Stimulated activated CD8-positive, alpha-beta memory T cell treated with anti-CD3 and anti-CD28 coated beads, Interleukin-4, amount 100 ng/mL, for 24 hours (primary cell): Measurements from ENCODE around the gene GINS3.

Experiments
- DNase-seq: peaks from one replicate; pipeline ENCODE4 v3.0.0-alpha.2; 2020; ENCODE audit warnings: low read depth

Gene GINS3

DNA sequence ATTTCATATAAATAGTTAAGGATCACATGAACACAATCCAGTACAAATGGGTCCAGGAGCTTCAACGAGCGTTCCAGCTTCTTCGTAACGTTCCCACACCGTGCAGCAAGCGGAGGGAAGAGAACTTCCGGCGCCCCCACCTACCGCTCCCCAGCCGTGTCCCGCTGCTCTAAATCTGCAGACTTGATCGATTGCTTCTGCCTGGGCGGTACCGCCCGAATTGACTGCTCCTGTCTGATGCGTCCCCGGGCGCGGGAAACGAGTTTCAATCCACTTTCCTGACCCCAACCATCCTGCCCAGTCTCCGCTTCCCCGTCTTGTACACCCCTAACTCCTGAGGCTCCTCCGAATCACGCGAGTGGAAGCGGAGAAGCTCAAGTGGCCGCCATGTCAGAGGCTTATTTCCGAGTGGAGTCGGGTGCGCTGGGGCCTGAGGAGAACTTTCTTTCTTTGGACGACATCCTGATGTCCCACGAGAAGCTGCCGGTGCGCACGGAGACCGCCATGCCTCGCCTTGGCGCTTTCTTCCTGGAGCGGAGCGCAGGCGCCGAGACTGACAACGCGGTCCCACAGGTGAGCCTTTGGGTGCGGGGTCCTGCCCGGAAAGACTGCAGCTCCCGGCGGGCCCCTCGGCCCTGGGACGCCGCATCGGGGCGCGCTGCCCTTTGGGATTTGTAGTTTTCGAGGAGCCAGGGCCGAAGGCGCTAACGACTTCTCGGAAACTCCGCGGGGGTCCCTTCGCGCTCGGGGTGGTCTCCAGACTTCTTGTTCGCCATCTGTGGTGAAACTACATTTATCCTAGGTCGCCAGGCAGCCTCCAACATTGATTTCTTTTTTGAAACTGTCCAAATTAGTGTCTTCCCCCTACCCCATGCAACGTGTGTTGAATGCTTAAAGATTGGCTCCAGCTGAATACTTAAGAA lies at the start of gene GINS3:
TSS of gene GINS3 (plus strand) at position 257 of the 923 bp plus-strand sequence. CDS start at position 388, 131 bp downstream.
- DNase-seq = peak; percentile 80

DNA sequence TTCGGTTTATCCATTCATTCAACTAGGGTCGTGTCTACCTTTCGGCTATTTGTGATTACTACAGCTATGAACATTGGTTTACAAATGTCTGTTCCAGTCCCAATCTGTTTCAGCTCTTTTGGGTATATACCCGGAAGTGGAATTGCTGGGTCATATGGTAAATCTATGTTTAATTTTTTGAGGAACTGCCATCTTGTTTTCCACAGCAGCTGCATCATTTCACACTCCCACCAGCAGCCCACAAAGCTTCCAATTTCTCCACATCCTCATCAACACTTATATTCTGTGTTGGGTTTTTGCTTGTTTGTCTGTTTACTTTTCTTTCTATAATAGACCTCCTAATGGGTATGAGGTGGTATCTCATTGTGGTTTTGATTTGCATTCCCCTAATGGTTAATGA lies 48.7 kb upstream of the GINS3 start:
- DNase-seq = no peak

DNA sequence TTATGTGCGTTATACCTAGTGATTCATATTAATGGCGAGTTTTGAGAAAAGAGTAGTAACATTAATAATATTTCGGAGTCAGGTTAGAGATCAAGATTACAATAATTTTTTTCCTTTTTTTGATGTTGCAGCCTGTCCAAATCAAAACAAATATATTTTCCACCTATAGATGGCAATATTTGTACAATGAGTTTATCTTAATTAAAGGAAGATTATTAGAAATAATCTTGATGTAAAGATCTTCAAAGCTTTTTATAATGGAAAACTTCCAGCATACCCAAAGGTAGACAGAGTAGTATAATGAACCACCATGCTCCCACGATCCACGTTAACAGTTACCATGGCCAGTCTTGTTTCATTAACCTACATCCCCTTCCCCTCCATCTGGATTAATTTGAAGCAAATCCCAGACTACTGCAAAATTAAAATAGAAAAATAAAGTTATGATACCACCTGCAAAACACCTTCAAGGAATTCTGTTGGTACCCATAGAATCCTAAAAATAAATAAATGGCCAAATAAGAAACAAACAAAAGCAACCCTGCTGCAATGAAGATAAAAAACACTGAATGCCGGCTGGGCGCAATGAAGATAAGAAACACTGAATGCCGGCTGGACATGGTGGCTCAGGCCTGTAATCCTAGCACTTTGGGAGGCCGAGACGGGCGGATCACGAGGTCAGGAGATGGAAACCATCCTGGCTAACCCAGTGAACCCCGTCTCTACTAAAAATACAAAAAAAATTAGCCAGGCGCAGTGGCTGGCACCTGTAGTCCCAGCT lies 46.5 kb upstream of the GINS3 start:
- DNase-seq = no peak

DNA sequence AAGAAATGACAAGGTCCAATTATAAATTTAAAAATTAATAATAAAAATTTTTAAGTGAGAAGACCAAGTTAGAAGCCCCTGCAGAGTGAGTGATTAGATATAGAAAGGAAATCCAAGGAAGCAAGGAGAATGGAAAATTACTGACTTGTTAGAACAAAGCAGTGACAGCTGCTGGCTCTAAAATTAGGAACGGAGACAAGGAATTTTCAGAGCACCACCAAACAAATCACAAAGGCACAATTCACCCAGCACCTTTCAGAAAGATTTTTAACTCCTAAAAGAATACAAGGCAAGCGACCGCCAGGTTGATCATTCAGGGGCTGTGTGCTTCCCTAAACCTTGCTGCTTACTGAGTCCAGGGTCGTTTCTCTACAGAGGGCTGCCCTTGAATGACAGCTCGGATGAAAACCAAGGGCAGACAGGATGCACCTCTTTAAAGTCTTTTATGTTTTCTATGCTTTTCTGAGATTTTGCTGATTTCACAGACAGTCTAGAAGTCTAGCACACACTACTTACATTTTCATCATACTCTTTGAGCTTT lies 45.4 kb upstream of the GINS3 start:
- no peak for DNase-seq

DNA sequence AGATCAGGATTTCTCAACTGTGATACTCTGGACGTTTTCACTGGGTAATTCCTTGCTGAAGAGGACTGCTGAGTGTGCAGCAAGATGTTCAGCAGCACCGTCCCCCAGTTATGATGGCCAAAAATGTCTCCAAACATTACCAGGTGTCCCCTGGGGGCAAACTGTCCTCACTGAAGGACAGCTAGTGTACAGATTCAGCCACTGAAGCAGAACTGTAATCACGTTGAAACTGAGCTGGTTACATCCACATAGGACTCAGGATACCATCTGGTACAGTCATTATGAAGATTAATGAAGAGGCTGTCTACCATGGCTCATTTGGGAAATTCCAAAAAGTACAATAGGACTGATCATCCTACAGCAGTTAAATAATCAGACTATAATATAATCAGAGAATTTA lies 43.3 kb upstream of the GINS3 start:
- DNase-seq = no peak

DNA sequence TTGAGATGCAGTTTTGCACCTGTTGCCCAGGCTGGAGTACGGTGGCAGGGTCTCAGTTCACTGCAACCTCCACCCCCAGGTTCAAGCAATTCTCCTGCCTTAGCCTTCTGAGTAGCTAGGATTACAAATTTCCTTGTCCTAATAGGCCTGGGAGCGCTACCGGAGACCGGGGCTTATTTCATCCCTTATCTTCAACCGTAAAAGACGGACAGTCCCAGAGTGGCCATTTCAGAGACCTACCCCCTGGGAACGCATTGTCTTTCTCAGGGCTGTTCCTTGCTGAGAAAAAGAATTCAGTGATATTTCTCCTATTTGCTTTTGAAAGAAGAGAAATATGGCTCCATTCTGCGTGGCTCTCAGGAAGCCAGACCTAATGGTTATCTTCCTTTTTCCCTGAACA lies 39.6 kb upstream of the GINS3 start:
- no peak for DNase-seq

DNA sequence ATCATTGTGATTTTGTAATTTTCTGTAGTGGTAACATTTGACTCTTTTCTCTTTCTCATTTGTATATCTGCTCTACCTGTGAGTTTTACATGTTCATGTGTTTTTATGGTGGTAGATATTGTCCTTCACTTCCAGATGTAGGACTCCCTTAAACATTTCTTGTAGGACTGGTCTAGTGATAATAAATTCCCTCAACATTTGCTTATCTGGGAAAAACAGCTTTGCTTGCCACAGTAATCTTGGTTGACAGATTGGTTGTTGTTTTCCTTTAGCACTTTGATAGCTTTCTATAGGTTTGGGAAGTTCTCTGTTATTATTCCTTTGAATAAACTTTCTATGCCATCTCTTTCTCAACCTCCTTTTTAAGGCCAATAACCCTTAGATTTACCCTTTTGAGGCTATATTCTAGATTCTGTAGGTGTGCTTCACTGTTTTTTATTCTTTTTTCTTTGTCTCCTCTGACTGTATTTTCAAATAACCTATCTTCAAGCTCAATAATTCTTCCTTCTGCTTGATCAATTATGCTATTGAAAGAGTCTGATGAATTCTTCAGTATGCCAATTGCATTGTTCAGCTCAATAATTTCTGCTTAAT lies 32.1 kb upstream of the GINS3 start:
- no peak for DNase-seq

DNA sequence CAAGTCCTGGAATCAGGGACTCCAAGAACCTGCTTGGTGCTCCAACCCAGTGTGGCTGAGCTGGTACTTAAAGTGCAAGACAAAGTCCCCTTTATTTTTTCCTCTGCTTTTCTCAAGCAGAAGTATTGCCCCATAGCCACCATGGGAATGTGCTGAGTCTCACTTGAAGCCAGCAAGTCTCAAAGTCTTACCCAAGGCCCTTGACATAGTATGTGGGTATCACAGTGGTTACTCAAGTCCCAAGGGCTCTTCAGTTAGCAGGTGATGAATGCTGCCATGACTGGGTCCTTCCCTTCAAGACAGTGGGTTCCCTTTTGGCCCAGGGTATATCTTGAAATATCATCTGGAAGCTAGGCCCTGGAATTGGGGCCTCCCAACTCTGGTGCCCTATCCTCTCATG lies 30.5 kb upstream of the GINS3 start:
- no peak for DNase-seq

DNA sequence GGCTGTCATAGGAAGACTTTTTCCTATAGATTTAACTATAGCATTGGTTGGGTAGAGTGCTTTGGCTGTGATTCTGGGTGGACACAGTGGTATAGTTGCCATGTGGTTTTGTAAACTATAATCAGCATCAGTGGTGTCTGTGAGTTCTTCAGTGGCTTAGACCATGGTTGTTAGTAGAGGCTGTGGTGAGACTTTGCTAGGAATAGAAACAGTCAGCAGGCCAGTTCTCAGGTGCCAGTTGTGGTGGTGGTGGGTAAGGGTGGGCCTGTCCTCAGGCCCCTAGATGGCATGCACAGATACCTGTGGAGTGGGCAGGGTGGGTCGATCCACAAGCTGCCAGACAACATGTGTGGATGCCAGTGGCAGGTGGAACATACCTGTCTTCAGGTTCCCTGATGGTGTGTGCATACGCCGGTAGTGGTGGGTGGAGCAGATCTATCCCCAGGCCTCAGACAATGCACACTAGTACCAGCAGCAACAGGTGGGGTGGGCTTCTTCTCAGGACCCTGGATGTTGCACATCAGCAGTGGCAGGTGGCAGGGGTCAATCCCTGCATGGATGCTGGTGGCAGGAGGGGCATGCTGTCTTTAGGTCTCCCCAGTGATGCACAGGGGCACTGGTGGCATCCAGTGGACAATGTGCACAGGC lies 28.4 kb upstream of the GINS3 start:
- DNase-seq = no peak

DNA sequence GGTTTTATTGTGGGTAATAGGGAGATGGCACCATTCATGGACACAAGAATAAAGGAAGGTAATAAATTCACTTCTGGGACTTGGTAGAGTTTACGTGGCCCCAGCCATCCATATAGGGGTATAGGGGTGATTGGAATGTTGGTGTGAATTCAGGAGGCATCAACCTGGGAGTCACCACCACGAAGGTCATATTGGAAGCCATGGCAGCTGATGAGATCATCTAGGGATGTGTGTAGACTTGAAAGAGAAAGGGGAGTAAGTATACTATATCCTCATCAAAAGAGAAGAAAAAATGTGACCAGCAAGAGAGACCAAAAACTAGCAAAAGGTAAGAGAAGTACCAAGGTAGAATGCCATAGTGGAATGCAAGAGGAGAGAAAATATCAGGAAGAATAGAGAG lies 26.6 kb upstream of the GINS3 start:
- DNase-seq = no peak

DNA sequence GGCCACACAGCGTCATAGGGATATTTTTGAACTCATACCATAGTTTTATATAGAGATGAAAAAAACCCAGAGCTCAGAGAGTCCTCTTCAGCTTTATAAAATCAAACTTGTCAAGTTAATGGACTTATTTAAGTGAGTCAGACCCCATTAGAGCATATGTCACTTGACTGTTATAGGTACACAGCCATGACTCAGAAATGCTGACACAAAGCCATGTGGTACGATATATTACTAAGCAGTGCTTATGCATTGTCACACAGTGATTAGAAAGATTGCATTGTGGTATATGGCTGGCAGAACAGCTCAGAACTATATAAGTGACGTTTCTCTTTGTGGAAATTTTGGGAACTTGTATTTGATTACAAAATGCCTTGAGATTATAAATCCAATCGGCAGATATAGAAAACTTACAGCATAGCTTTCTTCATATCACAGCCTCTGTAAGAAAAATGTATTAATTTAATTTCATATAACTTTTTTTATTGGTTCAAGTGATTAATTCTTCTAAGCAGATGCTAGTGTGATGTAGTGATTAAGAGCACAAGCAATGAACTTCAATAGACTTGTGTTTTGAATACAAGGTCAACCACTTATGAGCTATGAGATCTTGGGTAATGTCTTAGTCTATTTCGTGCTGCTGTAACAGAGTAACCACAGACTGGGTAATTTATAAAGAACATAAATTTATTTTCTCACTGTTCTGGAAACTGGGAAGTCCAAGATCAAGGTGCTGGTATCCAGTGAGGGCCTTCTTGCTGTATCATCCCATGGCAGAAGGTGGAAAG lies 25.8 kb upstream of the GINS3 start:
- no peak for DNase-seq

DNA sequence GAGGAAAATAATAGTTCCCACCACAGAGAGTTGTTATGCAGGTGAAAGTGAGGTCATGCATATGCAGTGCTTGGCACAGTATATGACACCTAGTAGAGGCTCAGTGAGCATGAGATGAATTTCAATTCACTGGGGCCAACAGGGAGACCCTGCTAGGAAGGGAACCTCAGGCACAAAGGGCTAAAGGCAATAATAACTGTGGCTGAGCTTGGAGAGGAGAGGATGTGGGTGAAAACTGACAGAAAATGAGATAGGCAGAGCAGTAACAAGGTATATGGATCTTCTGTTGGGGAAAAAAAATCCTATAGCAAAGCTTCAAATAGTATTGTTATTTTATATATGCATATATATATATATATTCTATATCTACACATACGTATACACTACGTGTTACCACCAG lies 25.0 kb upstream of the GINS3 start:
- no peak for DNase-seq

DNA sequence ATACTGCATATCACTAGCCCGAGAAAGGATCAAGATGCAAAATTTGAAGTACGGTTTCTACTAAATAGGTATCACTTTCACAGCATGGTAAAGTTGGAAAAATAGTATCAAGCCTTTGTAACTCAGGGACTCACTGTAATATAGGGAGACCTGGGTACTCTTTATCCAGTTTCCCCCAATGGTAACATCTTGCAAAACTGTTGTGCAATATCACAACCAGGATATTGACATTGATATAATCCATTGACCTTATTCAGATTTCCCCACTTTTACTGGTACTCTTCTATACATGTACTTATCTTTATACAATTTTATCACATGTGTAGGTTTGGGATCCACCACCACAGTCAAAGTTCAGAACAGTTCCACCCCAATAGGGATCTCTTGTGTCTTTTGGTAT lies 20.4 kb upstream of the GINS3 start:
- no peak for DNase-seq

DNA sequence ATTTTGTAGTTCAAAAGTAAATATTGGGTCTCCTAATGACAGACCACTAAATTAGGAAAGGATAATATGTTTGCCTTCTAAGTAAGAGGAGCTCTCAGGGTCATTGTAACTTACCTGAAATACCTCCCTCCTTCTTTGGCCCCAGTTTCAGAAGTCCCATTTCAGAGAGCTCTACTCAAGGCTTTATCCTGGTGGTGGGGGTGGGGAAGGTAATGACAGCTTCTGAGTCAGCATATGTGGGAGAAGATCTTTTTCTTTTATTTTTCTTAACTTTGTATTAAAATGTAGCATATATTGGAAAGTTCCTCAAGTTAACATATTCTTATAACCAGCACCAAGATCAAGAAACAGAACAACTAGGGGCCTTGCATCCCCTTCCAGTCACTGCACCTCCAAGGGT lies 16.9 kb upstream of the GINS3 start:
- no peak for DNase-seq

DNA sequence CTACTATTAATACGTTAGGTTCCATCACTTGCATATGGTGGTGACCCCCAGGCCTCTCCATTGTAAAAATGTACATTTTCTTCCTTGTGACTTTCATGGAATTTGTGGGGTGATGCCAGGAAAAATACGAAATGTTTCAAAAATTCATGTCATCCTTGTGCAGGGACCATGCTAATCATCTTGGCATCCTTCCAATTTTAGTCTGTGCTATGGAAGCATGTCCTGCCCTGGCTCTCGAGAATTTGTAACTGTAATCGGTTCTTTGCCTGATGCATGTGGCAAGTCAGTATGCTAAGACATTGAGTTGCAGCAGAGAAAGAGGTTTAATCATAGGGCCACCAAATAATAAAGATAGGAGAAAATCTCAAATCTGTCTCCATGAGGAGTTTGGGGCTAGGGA lies 14.3 kb upstream of the GINS3 start:
- DNase-seq = no peak

DNA sequence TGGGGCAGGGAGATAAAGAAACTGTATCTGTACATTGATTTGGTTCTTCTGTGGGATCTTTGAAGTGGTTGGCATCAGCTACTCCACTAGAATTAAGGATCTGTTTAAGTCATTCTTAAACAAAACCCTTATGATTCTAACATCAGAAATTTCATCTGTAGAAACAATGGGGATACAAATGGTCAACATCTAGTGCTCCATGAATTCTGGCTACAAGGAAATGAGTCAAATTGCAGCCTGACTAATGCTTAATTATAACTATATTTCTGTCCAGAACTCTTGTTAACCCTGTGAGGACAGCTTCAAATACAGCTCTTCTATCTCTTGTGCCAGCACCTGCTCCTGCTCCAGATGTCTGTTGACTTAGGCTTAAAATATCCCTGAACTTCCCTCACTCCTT lies 13.9 kb upstream of the GINS3 start:
- no peak for DNase-seq

DNA sequence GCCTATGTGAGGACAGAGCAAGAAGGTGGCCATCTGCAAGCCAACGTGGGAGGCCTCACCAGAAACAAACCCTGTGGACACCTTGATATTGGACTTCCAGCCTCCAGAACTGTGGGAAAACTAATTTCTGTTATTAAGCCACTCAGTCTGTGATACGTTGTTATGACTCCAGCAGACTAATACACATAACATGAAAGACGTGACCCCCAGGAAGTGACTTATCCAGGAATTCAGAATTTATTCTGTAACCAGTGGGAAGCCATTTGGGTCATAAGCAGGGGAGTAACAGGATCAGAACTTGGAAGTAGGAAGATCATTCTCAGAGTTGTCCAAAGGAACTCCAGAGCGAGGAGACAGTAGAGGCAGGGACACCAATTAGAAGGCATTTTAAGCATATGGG lies 12.5 kb upstream of the GINS3 start:
- DNase-seq = no peak

DNA sequence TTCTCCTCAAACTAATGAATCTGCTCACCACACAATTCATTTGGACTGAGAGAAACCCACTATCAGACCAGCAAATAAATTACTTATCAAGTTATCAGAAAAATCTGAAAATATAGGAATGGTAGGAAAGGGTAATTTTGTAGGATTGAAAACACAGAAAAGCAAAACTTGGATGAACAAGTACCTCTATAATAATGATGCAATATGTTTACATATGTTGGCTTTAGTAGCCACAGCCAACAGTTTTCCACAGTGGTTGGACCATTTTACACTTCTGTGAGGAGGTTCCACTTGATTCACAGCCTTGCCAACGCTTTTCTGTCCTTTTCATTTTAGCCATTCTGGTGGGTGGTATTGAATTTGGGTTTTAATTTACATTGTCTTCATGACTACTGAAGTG lies 10.6 kb upstream of the GINS3 start:
- no peak for DNase-seq

DNA sequence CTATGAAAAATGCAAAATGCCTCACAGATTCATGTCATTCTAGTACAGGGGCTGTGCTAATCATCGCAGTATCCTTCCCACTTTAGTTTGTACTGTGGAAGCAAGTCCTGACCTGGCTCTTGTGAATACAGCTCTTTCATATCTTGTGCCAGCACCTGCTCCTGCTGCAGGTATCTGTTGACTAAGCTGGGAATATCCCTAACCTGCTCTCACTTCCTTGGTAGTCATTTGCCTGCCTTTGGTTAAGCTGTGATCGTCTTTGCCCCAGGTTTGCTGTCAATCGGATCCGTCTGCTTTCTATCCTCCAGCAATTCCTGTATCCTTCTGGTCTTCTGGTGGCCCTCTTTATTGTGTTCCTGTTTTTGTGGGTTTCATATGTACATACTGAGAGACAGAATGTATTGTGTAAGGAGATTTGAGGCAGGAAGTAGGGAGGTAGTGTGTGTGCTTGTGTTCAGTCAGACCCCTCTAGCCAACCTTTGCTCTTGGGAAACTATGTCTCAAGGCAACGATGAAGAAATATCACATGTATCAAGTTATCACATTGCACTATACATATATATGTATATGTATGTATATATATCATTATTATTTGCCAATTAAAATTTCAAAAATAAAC lies 7.7 kb upstream of the GINS3 start:
- no peak for DNase-seq

DNA sequence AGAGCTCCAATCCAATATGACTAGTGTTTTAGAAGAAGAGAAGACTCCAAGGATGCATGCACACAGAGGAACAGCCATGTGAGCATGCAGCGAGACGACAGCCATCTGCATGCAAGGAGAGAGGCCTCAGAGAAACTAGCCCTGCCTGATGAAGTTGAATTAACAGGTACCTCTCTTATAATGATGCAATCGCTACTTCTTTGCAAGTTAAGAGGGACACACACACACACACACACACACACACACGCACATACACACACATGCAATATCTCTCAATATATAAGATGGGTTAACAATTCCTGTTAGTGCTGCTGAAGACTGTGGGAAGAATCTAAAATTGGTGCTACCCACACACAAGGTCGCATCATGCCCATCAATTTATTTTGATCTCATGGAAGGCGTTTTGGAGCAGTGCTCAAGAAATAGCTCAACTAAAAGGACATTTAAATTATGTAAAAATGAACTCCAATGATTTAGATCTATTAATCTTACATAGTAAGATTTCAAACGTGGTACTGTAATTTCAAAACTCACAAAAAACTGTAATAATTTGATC lies 7.0 kb upstream of the GINS3 start:
- DNase-seq = no peak

DNA sequence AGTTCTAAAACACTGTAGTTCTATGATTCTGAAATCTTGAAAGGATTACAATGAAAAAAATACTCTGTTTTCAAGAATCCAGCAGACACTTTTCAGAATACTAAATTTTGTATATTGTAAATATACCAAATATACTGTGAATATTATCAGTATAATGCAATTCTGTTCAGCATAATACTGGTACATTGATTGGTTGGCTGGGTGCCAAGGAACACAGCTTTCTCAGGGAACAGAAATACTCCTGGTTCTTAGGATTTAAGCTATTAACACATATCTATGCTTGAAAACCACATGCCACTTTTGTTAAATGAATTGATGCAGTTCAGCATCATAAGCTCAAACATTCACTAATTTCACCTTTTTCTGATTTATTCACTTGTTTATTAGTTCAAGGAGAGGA lies 2.5 kb upstream of the GINS3 start:
- DNase-seq = no peak
